HFFc6 (cell line): ENCODE data around the gene SNX1. TPM values are rescaled to one million over a fixed set of nuclear protein-coding genes. Genes with fewer than 3 reads are reported as not detected.

Experiments
- DNase-seq: peaks from one replicate; pipeline ENCODE4 v3.0.0-alpha.2; 2018
- H3K27ac Mint-ChIP-seq: 2 replicates; pipeline ENCODE4 v1.8.0; 2020; ENCODE audit warnings: mild to moderate bottlenecking, mixed read lengths
- H3K27me3 Mint-ChIP-seq: 2 replicates; pipeline ENCODE4 v1.8.0; 2021; ENCODE audit warnings: mild to moderate bottlenecking, moderate library complexity, mixed read lengths; ENCODE audit not compliant: insufficient read depth
- H3K36me3 Mint-ChIP-seq: 2 replicates; pipeline ENCODE4 v1.8.0; 2021; ENCODE audit warnings: low read depth, mixed read lengths
- H3K4me1 Mint-ChIP-seq: 2 replicates; pipeline ENCODE4 v1.8.0; 2020; ENCODE audit warnings: low read depth, mixed read lengths
- H3K4me3 Mint-ChIP-seq: 2 replicates; pipeline ENCODE4 v1.8.0; 2020; ENCODE audit warnings: mild to moderate bottlenecking, moderate library complexity, mixed read lengths
- H3K9me3 Mint-ChIP-seq: 2 replicates; pipeline ENCODE4 v1.8.0; 2020; ENCODE audit warnings: mild to moderate bottlenecking, mixed read lengths
- total RNA-seq, 6 experiments: library from RNA; stranded (reverse); fragmentation: NEBNext Ultra II Directional; extraction: Animal tissue kit (Norgen Biotek cat#: 25700); gene quantifications; 2 replicates in 1 of 6; 3 replicates in 5 of 6; pipeline ENCODE4 v1.2.3, GENCODE V29; 2021
- TF ChIP-seq, protein P1 (sequence below): fragments of 200-600 bp; sonication (generic); IDR thresholded peaks from 2 replicates; pipeline ENCODE4 v1.5.0; 2021; ENCODE audit warnings: antibody characterized with exemption, mild to moderate bottlenecking

The SNX1 gene
- total RNA-seq, 6 experiments from 2014 or later, result 87.4 to 102 (median 96.1) TPM

GRCh38 chr15:64163659-64164362 is 68.0 kb downstream of the SNX1 start:
- TF ChIP-seq, protein P1, sequence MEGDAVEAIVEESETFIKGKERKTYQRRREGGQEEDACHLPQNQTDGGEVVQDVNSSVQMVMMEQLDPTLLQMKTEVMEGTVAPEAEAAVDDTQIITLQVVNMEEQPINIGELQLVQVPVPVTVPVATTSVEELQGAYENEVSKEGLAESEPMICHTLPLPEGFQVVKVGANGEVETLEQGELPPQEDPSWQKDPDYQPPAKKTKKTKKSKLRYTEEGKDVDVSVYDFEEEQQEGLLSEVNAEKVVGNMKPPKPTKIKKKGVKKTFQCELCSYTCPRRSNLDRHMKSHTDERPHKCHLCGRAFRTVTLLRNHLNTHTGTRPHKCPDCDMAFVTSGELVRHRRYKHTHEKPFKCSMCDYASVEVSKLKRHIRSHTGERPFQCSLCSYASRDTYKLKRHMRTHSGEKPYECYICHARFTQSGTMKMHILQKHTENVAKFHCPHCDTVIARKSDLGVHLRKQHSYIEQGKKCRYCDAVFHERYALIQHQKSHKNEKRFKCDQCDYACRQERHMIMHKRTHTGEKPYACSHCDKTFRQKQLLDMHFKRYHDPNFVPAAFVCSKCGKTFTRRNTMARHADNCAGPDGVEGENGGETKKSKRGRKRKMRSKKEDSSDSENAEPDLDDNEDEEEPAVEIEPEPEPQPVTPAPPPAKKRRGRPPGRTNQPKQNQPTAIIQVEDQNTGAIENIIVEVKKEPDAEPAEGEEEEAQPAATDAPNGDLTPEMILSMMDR, result no peak
- H3K27ac Mint-ChIP-seq, result peak overlapping the region; percentile 88
- DNase-seq, result no peak
- peaks cover 20% of the 10 kb centered on the region for H3K36me3 Mint-ChIP-seq
- peaks cover 5% of the 10 kb centered on the region; the same call in 1 of the 2 replicates for H3K27me3 Mint-ChIP-seq
- H3K9me3 Mint-ChIP-seq, result no peaks in the 10 kb centered on the region
- peak overlapping the region; percentile 85 for H3K4me3 Mint-ChIP-seq
- H3K4me1 Mint-ChIP-seq, result peaks cover 46% of the 10 kb centered on the region

GRCh38 chr15:64164436-64164835 is 68.7 kb downstream of the SNX1 start:
- Mint-ChIP-seq H3K27ac (peak overlapping the region; percentile 54; the same call in 1 of the 2 replicates), H3K27me3 (peaks cover 5% of the 10 kb centered on the region; the same call in 1 of the 2 replicates), H3K4me3 (peak overlapping the region; percentile 43), H3K4me1 (peaks cover 42% of the 10 kb centered on the region), H3K9me3 (no peaks in the 10 kb centered on the region), H3K36me3 (peaks cover 18% of the 10 kb centered on the region)
- TF ChIP-seq, protein P1, result no peak
- DNase-seq, result no peak

GRCh38 chr15:64166102-64166890 is 70.5 kb downstream of the SNX1 start:
- TF ChIP-seq, protein P1, result 0 out of 2 replicates have a peak, but pooled peaks have one; percentile 7
- Mint-ChIP-seq H3K4me1 (peaks cover 32% of the 10 kb centered on the region), H3K36me3 (peaks cover 16% of the 10 kb centered on the region), H3K9me3 (no peaks in the 10 kb centered on the region), H3K27ac (no peak overlapping the region), H3K27me3 (peaks cover 5% of the 10 kb centered on the region; the same call in 1 of the 2 replicates), H3K4me3 (no peak overlapping the region)
- DNase-seq, result no peak

DNA sequence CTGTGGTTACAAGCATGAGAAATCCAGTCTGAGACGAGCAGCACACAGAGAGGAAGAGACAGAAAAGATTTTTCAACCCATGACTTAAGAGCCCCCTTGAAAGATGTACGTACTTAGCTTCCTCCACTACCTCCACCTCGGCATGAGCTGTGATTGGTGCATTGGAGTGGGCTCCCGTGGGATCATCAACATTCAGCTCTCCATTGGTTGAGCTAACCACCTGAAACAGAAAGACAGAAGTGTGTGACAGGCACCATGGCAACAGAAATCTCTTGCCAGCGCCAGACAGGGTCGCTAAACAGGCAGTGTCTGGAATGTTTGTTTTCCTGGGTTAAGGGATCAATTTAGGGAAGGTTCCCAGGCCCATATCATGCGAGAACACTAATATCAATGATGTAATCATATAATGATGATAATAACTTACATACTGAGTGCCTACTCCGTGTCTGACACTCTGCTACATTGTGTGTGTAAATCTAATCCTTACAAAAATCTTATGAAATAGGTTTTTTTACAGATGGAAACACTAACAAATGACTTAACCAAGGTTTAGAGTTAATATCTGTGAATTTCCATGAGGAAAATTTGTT is 84.5 kb downstream of the SNX1 start:
- Mint-ChIP-seq H3K36me3 (peaks cover 28% of the 10 kb centered on the region), H3K27me3 (no peaks in the 10 kb centered on the region; the same call in 1 of the 2 replicates), H3K4me3 (no peak overlapping the region), H3K9me3 (no peaks in the 10 kb centered on the region), H3K27ac (no peak overlapping the region), H3K4me1 (no peaks in the 10 kb centered on the region)
- DNase-seq, result no peak
- TF ChIP-seq, protein P1, result no peak

- TF ChIP-seq, protein P1, result no peak
- Mint-ChIP-seq H3K27ac (no peak overlapping the region), H3K9me3 (no peaks in the 10 kb centered on the region), H3K36me3 (peaks cover 17% of the 10 kb centered on the region), H3K4me1 (peaks cover 7% of the 10 kb centered on the region), H3K27me3 (no peaks in the 10 kb centered on the region), H3K4me3 (no peak overlapping the region)
- no peak for DNase-seq
Measured at GRCh38 chr15:64182859-64183370, 87.1 kb downstream of the SNX1 start.
